Gastroesophageal sphincter (tissue), 3 donors: ENCODE results near the gene ANO10.

Experiments used
- POLR2AphosphoS5 ChIP-seq: sonication (generic); formaldehyde crosslinking; IDR thresholded peaks from one replicate; pipeline ENCODE4 v1.6.1; 2017; ENCODE audit warnings: antibody characterized with exemption
- TF ChIP-seq, protein P1 (sequence below), 4 experiments: fragments of 200-600 bp in 2 of 4; fragments of 450-650 bp in 2 of 4; sonication (generic) in 1 of 4; IDR thresholded peaks; one replicate each; pipeline ENCODE4 v1.5.1; 2017 to 2019; ENCODE audit warnings: antibody characterized with exemption in 4 of 4, mild to moderate bottlenecking in 2 of 4, moderate library complexity in 2 of 4

GRCh38 chr3:43400781-43401730 lies 220.8 kb downstream of the ANO10 start:
- TF ChIP-seq, protein P1, sequence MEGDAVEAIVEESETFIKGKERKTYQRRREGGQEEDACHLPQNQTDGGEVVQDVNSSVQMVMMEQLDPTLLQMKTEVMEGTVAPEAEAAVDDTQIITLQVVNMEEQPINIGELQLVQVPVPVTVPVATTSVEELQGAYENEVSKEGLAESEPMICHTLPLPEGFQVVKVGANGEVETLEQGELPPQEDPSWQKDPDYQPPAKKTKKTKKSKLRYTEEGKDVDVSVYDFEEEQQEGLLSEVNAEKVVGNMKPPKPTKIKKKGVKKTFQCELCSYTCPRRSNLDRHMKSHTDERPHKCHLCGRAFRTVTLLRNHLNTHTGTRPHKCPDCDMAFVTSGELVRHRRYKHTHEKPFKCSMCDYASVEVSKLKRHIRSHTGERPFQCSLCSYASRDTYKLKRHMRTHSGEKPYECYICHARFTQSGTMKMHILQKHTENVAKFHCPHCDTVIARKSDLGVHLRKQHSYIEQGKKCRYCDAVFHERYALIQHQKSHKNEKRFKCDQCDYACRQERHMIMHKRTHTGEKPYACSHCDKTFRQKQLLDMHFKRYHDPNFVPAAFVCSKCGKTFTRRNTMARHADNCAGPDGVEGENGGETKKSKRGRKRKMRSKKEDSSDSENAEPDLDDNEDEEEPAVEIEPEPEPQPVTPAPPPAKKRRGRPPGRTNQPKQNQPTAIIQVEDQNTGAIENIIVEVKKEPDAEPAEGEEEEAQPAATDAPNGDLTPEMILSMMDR (IDR thresholded peaks at IDR 0.05): no peak
- TF ChIP-seq POLR2AphosphoS5: no peak
